Measurements from ENCODE around the gene RPS26. TPM values are rescaled to one million over a fixed set of nuclear protein-coding genes. Genes with fewer than 3 reads are reported as not detected.

RPS26 gene
- total RNA-seq, 4 donors from 2014 or later: 295 to 1,263 (median 759) TPM

- WGBS, 2 donors (ENCODE audit: low coverage in 1 of 2): no CpG with 5 or more reads among the region's 10 CpGs
- H3K4me3 ChIP-seq: no peak overlapping the region
- TF ChIP-seq EP300 (IDR thresholded peaks at IDR 0.05) (no peak), CTCF (IDR thresholded peaks at IDR 0.05) (no peak), POLR2AphosphoS5 (IDR thresholded peaks at IDR 0.05) (no peak), POLR2A (IDR thresholded peaks at IDR 0.05) (no peak)
- no peak overlapping the region for H3K27ac ChIP-seq
- peaks cover 0 to 23% (median 0%) of the 10 kb centered on the region in 3 donors for H3K4me1 ChIP-seq
- no peaks in the 10 kb centered on the region for H3K9me3 ChIP-seq
- ATAC-seq: no peak
- peaks cover 0 to 55% of the 10 kb centered on the region in 2 donors for H3K36me3 ChIP-seq
- H3K27me3 ChIP-seq: no peaks in the 10 kb centered on the region
Measured at GRCh38 chr12:56004211-56004610, 37.5 kb upstream of the RPS26 start.

DNA sequence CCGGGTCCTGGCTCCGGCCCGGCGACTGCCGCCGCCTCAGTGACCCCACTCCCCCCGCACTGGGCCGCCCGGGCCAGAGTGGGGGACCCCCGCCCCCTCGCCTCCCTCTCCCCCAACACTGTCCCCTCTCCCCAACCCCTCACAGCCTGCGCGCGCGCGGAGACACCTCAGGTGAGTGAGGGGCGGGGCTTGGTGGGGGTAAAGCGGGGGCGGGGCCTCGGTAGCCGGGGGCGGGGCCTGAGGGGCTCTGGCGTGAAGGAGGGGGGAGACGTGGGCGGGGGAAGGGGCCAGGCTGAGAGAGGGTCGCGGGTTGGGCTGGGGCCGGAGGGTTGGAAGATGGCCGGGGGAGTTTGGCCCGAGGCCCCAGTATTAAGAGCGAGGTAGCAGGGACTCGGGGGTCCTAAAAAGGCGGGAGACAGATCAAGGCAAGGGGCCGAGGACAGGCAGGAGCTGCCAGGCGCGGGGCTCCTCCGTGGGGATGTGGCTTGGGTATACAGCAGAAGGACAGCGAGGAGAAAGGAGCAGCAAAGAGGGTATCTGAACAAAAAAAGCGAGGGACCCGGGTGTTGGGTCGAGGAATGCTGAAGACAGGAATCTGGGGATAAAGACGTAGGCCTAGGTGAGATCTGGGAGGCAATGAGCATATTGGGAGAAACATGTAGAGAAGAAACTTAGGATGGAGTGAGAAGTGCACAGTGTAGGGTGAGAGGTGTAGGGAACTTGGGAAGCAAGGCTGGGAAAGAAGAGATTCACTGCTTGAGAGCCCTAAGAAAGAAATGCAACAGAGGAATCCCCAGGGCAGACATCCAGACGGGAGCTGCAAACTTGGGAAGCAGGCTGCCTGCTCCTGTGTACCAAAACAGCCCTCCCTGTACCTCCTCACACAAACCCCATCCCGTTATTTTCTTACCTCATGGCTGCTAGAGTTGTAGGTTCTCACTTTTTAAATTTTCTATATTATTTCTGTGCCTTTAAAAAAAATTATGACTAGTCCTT lies 33.9 kb upstream of the RPS26 start:
- no peak for TF ChIP-seq POLR2A (IDR thresholded peaks at IDR 0.05)
- TF ChIP-seq POLR2AphosphoS5 (IDR thresholded peaks at IDR 0.05): no peak
- no peak for TF ChIP-seq EP300 (IDR thresholded peaks at IDR 0.05)
- no peak for TF ChIP-seq CTCF (IDR thresholded peaks at IDR 0.05)
- H3K27me3 ChIP-seq: no peaks in the 10 kb centered on the region
- peak; percentile 77 for ATAC-seq
- peaks cover 0 to 23% (median 0%) of the 10 kb centered on the region in 3 donors for H3K4me1 ChIP-seq
- peak overlapping the region; percentile 79 to 84 for H3K4me3 ChIP-seq
- peaks cover 0 to 37% of the 10 kb centered on the region in 2 donors for H3K36me3 ChIP-seq
- H3K9me3 ChIP-seq: no peaks in the 10 kb centered on the region
- WGBS, 2 donors (ENCODE audit: low coverage in 1 of 2): 0 to 1% methylated on average over 13 to 19 of the region's 44 CpGs
- H3K27ac ChIP-seq: peak overlapping the region; percentile 78 to 97 (median 96)

DNA sequence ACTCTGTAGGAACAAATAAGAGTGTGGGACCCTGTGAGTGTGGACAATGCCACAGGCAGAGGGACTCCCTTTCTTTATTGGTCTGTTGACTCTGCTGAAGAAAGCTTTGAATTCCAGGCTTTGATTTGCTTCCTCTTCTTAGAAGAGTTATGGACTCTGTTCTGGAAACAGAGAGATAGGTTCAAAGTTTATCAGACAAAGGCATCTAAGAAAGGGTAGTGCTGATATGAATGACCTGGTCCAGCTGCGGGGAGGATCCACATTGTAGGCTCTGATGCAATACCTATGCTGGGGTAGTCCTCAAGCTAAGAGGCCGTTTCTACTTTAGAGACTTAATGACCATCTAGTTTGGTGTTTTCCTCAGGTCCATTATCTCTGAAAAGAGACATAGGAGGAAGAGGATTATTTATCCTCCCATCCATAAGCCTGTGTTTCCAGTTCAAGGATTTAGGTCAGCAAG lies 31.6 kb upstream of the RPS26 start:
- Histone ChIP-seq H3K27ac (no peak overlapping the region), H3K9me3 (no peaks in the 10 kb centered on the region), H3K4me1 (peaks cover 0 to 23% (median 0%) of the 10 kb centered on the region in 3 donors), H3K4me3 (no peak overlapping the region), H3K27me3 (no peaks in the 10 kb centered on the region), H3K36me3 (peaks cover 0 to 24% of the 10 kb centered on the region in 2 donors)
- 67 to 74% methylated on average over 1 to 2 of the region's 2 CpGs for WGBS, 2 donors (ENCODE audit: low coverage in 1 of 2)
- no peak for ATAC-seq
- TF ChIP-seq POLR2A (IDR thresholded peaks at IDR 0.05) (no peak), EP300 (IDR thresholded peaks at IDR 0.05) (no peak), CTCF (IDR thresholded peaks at IDR 0.05) (no peak), POLR2AphosphoS5 (IDR thresholded peaks at IDR 0.05) (no peak)

- Histone ChIP-seq H3K36me3 (peaks cover 0 to 24% of the 10 kb centered on the region in 2 donors), H3K4me1 (peaks cover 0 to 18% (median 0%) of the 10 kb centered on the region in 3 donors), H3K27me3 (no peaks in the 10 kb centered on the region), H3K9me3 (no peaks in the 10 kb centered on the region), H3K4me3 (no peak overlapping the region), H3K27ac (no peak overlapping the region)
- 92 to 100% methylated on average over 2 of the region's 2 CpGs for WGBS, 2 donors (ENCODE audit: low coverage in 1 of 2)
- ATAC-seq: no peak
- TF ChIP-seq POLR2A (IDR thresholded peaks at IDR 0.05): no peak
- no peak for TF ChIP-seq EP300 (IDR thresholded peaks at IDR 0.05)
- no peak for TF ChIP-seq POLR2AphosphoS5 (IDR thresholded peaks at IDR 0.05)
- no peak for TF ChIP-seq CTCF (IDR thresholded peaks at IDR 0.05)
Measured at GRCh38 chr12:56011509-56012090, 30.1 kb upstream of the RPS26 start.

All from gastroesophageal sphincter (tissue), 4 donors.